ENCODE results near the gene MYO18A.
"Not testable (repeated sequence)": the region's sequence is repeated elsewhere in the genome, so short reads cannot be mapped to it uniquely, and the experiment has no call there.

GRCh38 chr17:29221338-29221737 lies 41.1 kb upstream of the MYO18A start:
- TF ChIP-seq CTCF (conservative IDR thresholded peaks at IDR 0.05); ZFX (IDR thresholded peaks at IDR 0.05): not testable (repeated sequence)

All from C4-2B (cell line).